ENCODE data around the gene ELP4. TPM values are rescaled to one million over a fixed set of nuclear protein-coding genes. Genes with fewer than 3 reads are reported as not detected.

ELP4 gene
- total and polyA plus RNA-seq, 2 experiments from 2014 or later: 28.2 to 38.3 TPM

DNA sequence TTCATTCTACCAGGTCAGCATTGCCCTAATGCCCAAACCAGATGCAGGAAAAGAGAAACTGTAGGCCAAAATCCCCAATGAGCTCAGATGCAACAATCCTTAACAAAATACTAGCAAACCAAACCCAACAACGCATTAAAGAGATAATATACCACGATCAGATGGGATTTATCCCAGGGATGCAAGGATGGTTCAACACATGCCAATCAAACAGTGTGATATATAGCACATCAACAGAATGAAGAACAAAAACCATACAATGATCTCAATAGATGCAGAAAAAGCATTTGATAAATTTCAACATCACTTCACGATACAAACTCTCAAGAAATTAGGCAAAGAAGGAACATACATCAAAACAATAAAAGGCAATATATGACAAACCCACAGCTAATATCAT lies 45.1 kb upstream of the ELP4 start:
- ATAC-seq (no peak), DNase-seq (ENCODE audit: low spot score) (no peak)
- Histone ChIP-seq H3K4me2 (no peak overlapping the region), H4K20me1 (replicated peaks; ENCODE audit: insufficient read depth) (no peaks in the 10 kb centered on the region), H3K36me3 (ENCODE audit: insufficient read depth) (peaks cover 14% of the 10 kb centered on the region), H3K27me3 (ENCODE audit: insufficient read depth) (no peaks in the 10 kb centered on the region), H3K4me3 (no peak overlapping the region), H3K4me1 (ENCODE audit: insufficient read depth) (no peaks in the 10 kb centered on the region), H3F3A (replicated peaks; ENCODE audit: low read depth) (no peaks in the 10 kb centered on the region), H2AFZ (no peak overlapping the region), H3K27ac (ENCODE audit: low read depth) (no peak overlapping the region), H3K9me2 (ENCODE audit: insufficient read depth) (no peaks in the 10 kb centered on the region), H3K79me2 (replicated peaks; ENCODE audit: insufficient read depth) (peaks cover 21% of the 10 kb centered on the region)
- H3K9me3 Mint-ChIP-seq: peaks cover 22% of the 10 kb centered on the region
- H3K27ac Mint-ChIP-seq: no peak overlapping the region
- no peak overlapping the region for H3K4me3 Mint-ChIP-seq
- peaks cover 44% of the 10 kb centered on the region for H3K36me3 Mint-ChIP-seq (ENCODE audit: low read depth)
- 0 out of 3 replicates have a peak, but pooled peaks cover 2% of the 10 kb centered on the region for H3K4me1 Mint-ChIP-seq
- TF ChIP-seq STAT1 (IDR thresholded peaks at IDR 0.05; ENCODE audit: unreplicated experiment) (no peak), JUNB (IDR thresholded peaks at IDR 0.05; ENCODE audit: unreplicated experiment) (no peak), NANOG (IDR thresholded peaks at IDR 0.05; ENCODE audit: borderline replicate concordance) (no peak), EZH2phosphoT487 (IDR thresholded peaks at IDR 0.05; ENCODE audit: unreplicated experiment) (no peak), REST (IDR thresholded peaks at IDR 0.05; ENCODE audit: unreplicated experiment) (no peak), ZNF114 (CRISPR knock-in tag; IDR thresholded peaks at IDR 0.05) (no peak)
- H3K27me3 Mint-ChIP-seq (ENCODE audit: insufficient read depth, low read depth, poor library complexity): no peaks in the 10 kb centered on the region

GRCh38 chr11:31474083-31474482 lies 35.5 kb upstream of the ELP4 start:
- H3K36me3 ChIP-seq (ENCODE audit: insufficient read depth): no peaks in the 10 kb centered on the region
- no peaks in the 10 kb centered on the region for H3K27me3 ChIP-seq (ENCODE audit: insufficient read depth)
- Mint-ChIP-seq H3K27me3 (ENCODE audit: insufficient read depth, low read depth, poor library complexity) (peaks cover 2% of the 10 kb centered on the region), H3K9me3 (no peaks in the 10 kb centered on the region), H3K36me3 (ENCODE audit: low read depth) (peaks cover 3% of the 10 kb centered on the region; the same call in 1 of the 3 replicates), H3K4me1 (peaks cover 7% of the 10 kb centered on the region; the same call in 2 of the 3 replicates), H3K4me3 (no peak overlapping the region), H3K27ac (no peak overlapping the region)
- no peak for TF ChIP-seq NANOG (IDR thresholded peaks at IDR 0.05; ENCODE audit: borderline replicate concordance)
- peaks cover 4% of the 10 kb centered on the region; the same call in 1 of the 2 replicates for H3K9me2 ChIP-seq (ENCODE audit: insufficient read depth)
- no peak overlapping the region for H3K4me3 ChIP-seq
- H3K4me1 ChIP-seq (ENCODE audit: insufficient read depth): peaks cover 13% of the 10 kb centered on the region
- no peak for ATAC-seq
- no peak overlapping the region for H3K27ac ChIP-seq (ENCODE audit: low read depth)
- H3K4me2 ChIP-seq: no peak overlapping the region
- H2AFZ ChIP-seq: no peak overlapping the region
- H3F3A ChIP-seq (replicated peaks; ENCODE audit: low read depth): no peaks in the 10 kb centered on the region
- H4K20me1 ChIP-seq (replicated peaks; ENCODE audit: insufficient read depth): 0 out of 2 replicates have a peak, but pooled peaks cover 4% of the 10 kb centered on the region
- H3K79me2 ChIP-seq (replicated peaks; ENCODE audit: insufficient read depth): peaks cover 36% of the 10 kb centered on the region
- no peak for DNase-seq (ENCODE audit: low spot score)
